Neuronal stem cell (in vitro differentiated cells): ENCODE results near the gene GBE1.

Experiments used
- DNase-seq: peaks from one replicate; pipeline ENCODE4 v3.0.0-alpha.2; 2013; ENCODE audit warnings: low spot score
- H2AFZ ChIP-seq: one replicate; pipeline ENCODE4 v1.6.1; 2013; ENCODE audit warnings: mild to moderate bottlenecking, low read length, inconsistent platforms
- H2AK5ac ChIP-seq: 2 replicates; pipeline ENCODE4 v1.6.1; 2013; ENCODE audit warnings: low read depth, mild to moderate bottlenecking, inconsistent platforms, low read length, moderate library complexity, mixed read lengths
- H2BK120ac ChIP-seq: 2 replicates; pipeline ENCODE4 v1.6.1; 2013; ENCODE audit warnings: low read depth, mild to moderate bottlenecking, inconsistent platforms, low read length, moderate library complexity, mixed read lengths
- H2BK12ac ChIP-seq: one replicate; pipeline ENCODE4 v1.6.1; 2013; ENCODE audit warnings: low read length, inconsistent platforms
- H2BK15ac ChIP-seq: 2 replicates; pipeline ENCODE4 v1.6.1; 2013; ENCODE audit warnings: mild to moderate bottlenecking, low read length, inconsistent platforms, mixed read lengths
- H2BK5ac ChIP-seq: one replicate; pipeline ENCODE4 v1.6.1; 2013; ENCODE audit warnings: inconsistent platforms, mild to moderate bottlenecking, low read length, moderate library complexity
- H3K14ac ChIP-seq: one replicate; pipeline ENCODE4 v1.6.1; 2013; ENCODE audit warnings: low read length, inconsistent platforms
- H3K18ac ChIP-seq: 2 replicates; pipeline ENCODE4 v1.6.1; 2013; ENCODE audit warnings: low read length, inconsistent platforms
- H3K23ac ChIP-seq: 2 replicates; pipeline ENCODE4 v1.6.1; 2013; ENCODE audit warnings: low read depth, mild to moderate bottlenecking, mixed read lengths, low read length, inconsistent platforms; ENCODE audit not compliant: poor library complexity
- H3K27ac ChIP-seq: replicated peaks from 3 replicates; pipeline ENCODE4 v1.5.1; 2013; ENCODE audit warnings: low read length, inconsistent platforms
- H3K27me3 ChIP-seq, 3 experiments: 2 replicates each; pipeline ENCODE4 v1.6.1; 2013; ENCODE audit warnings: low read length in 3 of 3, mild to moderate bottlenecking in 2 of 3, inconsistent platforms in 1 of 3, low read depth in 1 of 3, mixed read lengths in 1 of 3, moderate library complexity in 1 of 3; ENCODE audit not compliant: control insufficient read depth in 3 of 3, insufficient read depth in 3 of 3
- H3K36me3 ChIP-seq, 2 donors: replicated peaks in 1 of 2; 2 replicates each; pipeline ENCODE4 v1.6.1; 2013; ENCODE audit warnings: low read length in 2 of 2; ENCODE audit not compliant: control insufficient read depth in 2 of 2, insufficient read depth in 2 of 2
- H3K4ac ChIP-seq: 2 replicates; pipeline ENCODE4 v1.6.1; 2013; ENCODE audit warnings: inconsistent platforms, mild to moderate bottlenecking, low read length, moderate library complexity
- H3K4me1 ChIP-seq, 2 donors: 1 replicate in 1 of 2; 2 replicates in 1 of 2; pipeline ENCODE4 v1.6.1; 2013; ENCODE audit warnings: low read length in 2 of 2, low read depth in 1 of 2; ENCODE audit not compliant: control insufficient read depth in 2 of 2, insufficient read depth in 1 of 2
- H3K4me2 ChIP-seq: one replicate; pipeline ENCODE4 v1.6.1; 2013; ENCODE audit warnings: mild to moderate bottlenecking, low read length, inconsistent platforms; ENCODE audit not compliant: insufficient read depth, poor library complexity, severe bottlenecking
- H3K4me3 ChIP-seq, 2 donors: 2 replicates each; pipeline ENCODE4 v1.5.1; 2013; ENCODE audit warnings: low read length in 2 of 2, mild to moderate bottlenecking in 2 of 2, inconsistent platforms in 1 of 2, moderate library complexity in 1 of 2
- H3K79me1 ChIP-seq: one replicate; pipeline ENCODE4 v1.6.1; 2013; ENCODE audit warnings: low read depth, mild to moderate bottlenecking, inconsistent platforms, low read length, moderate library complexity
- H3K9ac ChIP-seq: one replicate; pipeline ENCODE4 v1.6.1; 2013; ENCODE audit warnings: mild to moderate bottlenecking, low read depth, low read length, inconsistent platforms; ENCODE audit not compliant: poor library complexity
- H3K9me3 ChIP-seq, 2 donors: replicated peaks in 1 of 2; 2 replicates each; pipeline versions ENCODE3 to v1.6.1; 2013; ENCODE audit warnings: low read length in 2 of 2, mild to moderate bottlenecking in 2 of 2, inconsistent platforms in 1 of 2, low read depth in 1 of 2, mixed read lengths in 1 of 2, moderate library complexity in 1 of 2; ENCODE audit not compliant: control insufficient read depth in 2 of 2, insufficient read depth in 1 of 2
- H4K8ac ChIP-seq: one replicate; pipeline ENCODE4 v1.6.1; 2013; ENCODE audit warnings: low read depth, mild to moderate bottlenecking, inconsistent platforms, low read length, moderate library complexity
- H4K91ac ChIP-seq: one replicate; pipeline ENCODE4 v1.6.1; 2013; ENCODE audit warnings: low read length, low read depth, mild to moderate bottlenecking, inconsistent platforms; ENCODE audit not compliant: poor library complexity
- WGBS, 2 donors: extraction: QIAGEN DNeasy Blood & Tissue Kit; methylation state at CpG; one replicate each; pipeline ENCODE4 v1.1.7; 2013; ENCODE audit warnings: missing lambda C conversion rate in 2 of 2, mixed read lengths in 1 of 2; ENCODE audit not compliant: insufficient read length in 2 of 2, insufficient replicate concordance in 1 of 2; ENCODE audit errors: extremely low coverage in 2 of 2; 5-methylcytosine and 5-hydroxymethylcytosine counted together

GBE1 gene

GRCh38 chr3:81764002-81764401 is 2.6 kb upstream of the GBE1 start:
- Histone ChIP-seq H3K27me3 (peaks cover 0 to 2% (median 0%) of the 10 kb centered on the region in 3 experiments), H2BK12ac (no peak overlapping the region), H3K14ac (no peak overlapping the region)

DNA sequence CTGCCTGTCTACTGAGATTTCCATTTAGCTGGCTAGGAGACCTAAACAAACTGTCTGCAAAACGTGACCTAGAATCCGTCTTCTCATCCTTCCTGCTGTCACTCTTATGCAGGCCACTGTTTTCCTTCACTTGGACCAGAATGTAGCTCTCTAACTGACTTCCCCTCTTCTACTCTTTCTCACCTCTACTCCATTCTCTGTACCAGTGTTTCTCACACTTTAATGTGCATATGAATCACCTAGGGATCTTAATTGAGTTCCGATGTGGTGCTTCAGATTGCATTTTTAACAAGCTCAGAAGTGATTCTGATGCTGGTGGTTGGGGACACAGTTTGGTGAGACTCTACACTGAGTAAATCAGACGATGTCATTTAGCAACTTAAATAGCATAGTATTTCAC is 1.6 kb upstream of the GBE1 start:
- Histone ChIP-seq H3K27ac (no peak overlapping the region), H2BK12ac (no peak overlapping the region), H3K27me3 (peaks cover 0 to 2% (median 0%) of the 10 kb centered on the region in 3 experiments), H2AK5ac (no peak overlapping the region), H2BK5ac (no peak overlapping the region), H3K14ac (no peak overlapping the region), H3K18ac (no peak overlapping the region), H2BK15ac (no peak overlapping the region), H3K4me1 (peaks cover 0 to 8% of the 10 kb centered on the region in 2 donors), H3K4ac (no peak overlapping the region), H3K79me1 (no peaks in the 10 kb centered on the region), H4K8ac (no peak overlapping the region), H3K36me3 (no peaks in the 10 kb centered on the region), H2BK120ac (no peak overlapping the region), H2AFZ (no peak overlapping the region), H3K4me3 (no peak overlapping the region), H3K9ac (no peak overlapping the region), H4K91ac (no peak overlapping the region), H3K9me3 (no peaks in the 10 kb centered on the region), H3K23ac (no peak overlapping the region), H3K4me2 (no peak overlapping the region)
- WGBS, 2 donors: no CpG with 5 or more reads among the region's 4 CpGs
- DNase-seq: no peak

More at GRCh38 chr3:81764002-81764401, 2.6 kb upstream of the GBE1 start:
- Histone ChIP-seq H3K27ac (no peak overlapping the region), H3K4me2 (no peak overlapping the region), H2BK15ac (no peak overlapping the region), H3K4ac (no peak overlapping the region), H3K9me3 (no peaks in the 10 kb centered on the region), H4K91ac (no peak overlapping the region), H3K4me3 (no peak overlapping the region), H2BK5ac (no peak overlapping the region), H2AK5ac (no peak overlapping the region), H2AFZ (no peak overlapping the region), H4K8ac (no peak overlapping the region), H3K79me1 (no peaks in the 10 kb centered on the region), H3K23ac (no peak overlapping the region), H3K9ac (no peak overlapping the region), H2BK120ac (no peak overlapping the region), H3K36me3 (no peaks in the 10 kb centered on the region), H3K4me1 (peaks cover 0 to 8% of the 10 kb centered on the region in 2 donors), H3K18ac (no peak overlapping the region)
- DNase-seq: no peak
- WGBS, 2 donors: no CpG with 5 or more reads among the region's 7 CpGs

GRCh38 chr3:81761904-81762580 is 597 bp upstream of the GBE1 start:
- Histone ChIP-seq H2BK15ac (no peak overlapping the region), H3K9ac (peak overlapping the region; percentile 82), H2BK120ac (no peak overlapping the region), H3K14ac (no peak overlapping the region), H2AFZ (peak overlapping the region; percentile 97), H4K8ac (no peak overlapping the region), H3K36me3 (no peaks in the 10 kb centered on the region), H3K27me3 (peaks cover 0 to 2% (median 0%) of the 10 kb centered on the region in 3 experiments), H2BK12ac (no peak overlapping the region), H2AK5ac (no peak overlapping the region), H3K4me1 (peaks cover 0 to 8% of the 10 kb centered on the region in 2 donors), H3K18ac (peak overlapping the region; percentile 100), H3K23ac (no peak overlapping the region), H3K4me2 (peak overlapping the region; percentile 92), H4K91ac (no peak overlapping the region), H2BK5ac (peak overlapping the region; percentile 93), H3K27ac (peak overlapping the region; percentile 95), H3K4me3 (peak overlapping the region; percentile 77 to 93), H3K79me1 (no peaks in the 10 kb centered on the region), H3K9me3 (no peaks in the 10 kb centered on the region), H3K4ac (no peak overlapping the region)
- WGBS, 2 donors: no CpG with 5 or more reads among the region's 6 CpGs
- DNase-seq: no peak

- no peak overlapping the region for H4K8ac ChIP-seq
Measured at GRCh38 chr3:81760215-81760614, 1.2 kb downstream of the GBE1 start.

More at GRCh38 chr3:81760215-81760614, 1.2 kb downstream of the GBE1 start:
- Histone ChIP-seq H2BK120ac (no peak overlapping the region), H3K79me1 (no peaks in the 10 kb centered on the region), H2BK12ac (no peak overlapping the region), H3K9me3 (peaks cover 0 to 2% of the 10 kb centered on the region in 2 donors), H2AFZ (peak overlapping the region; percentile 97), H4K91ac (no peak overlapping the region), H3K9ac (no peak overlapping the region), H3K36me3 (no peaks in the 10 kb centered on the region), H3K27ac (no peak overlapping the region), H2BK15ac (no peak overlapping the region), H2AK5ac (no peak overlapping the region), H3K4me2 (no peak overlapping the region), H3K27me3 (peaks cover 0 to 2% (median 0%) of the 10 kb centered on the region in 3 experiments), H3K4me3 (peak overlapping the region in 1 of 2 donors; percentile 77), H3K23ac (no peak overlapping the region), H2BK5ac (no peak overlapping the region), H3K4me1 (peaks cover 0 to 8% of the 10 kb centered on the region in 2 donors), H3K14ac (no peak overlapping the region), H3K4ac (no peak overlapping the region), H3K18ac (no peak overlapping the region)
- DNase-seq: no peak
- WGBS, 2 donors: no CpG with 5 or more reads among the region's 3 CpGs
